ENCODE data around the gene SH3BP5.
A peak's percentile ranks its signal among the peaks of the same experiment; 100 is the strongest.

The SH3BP5 gene

DNA sequence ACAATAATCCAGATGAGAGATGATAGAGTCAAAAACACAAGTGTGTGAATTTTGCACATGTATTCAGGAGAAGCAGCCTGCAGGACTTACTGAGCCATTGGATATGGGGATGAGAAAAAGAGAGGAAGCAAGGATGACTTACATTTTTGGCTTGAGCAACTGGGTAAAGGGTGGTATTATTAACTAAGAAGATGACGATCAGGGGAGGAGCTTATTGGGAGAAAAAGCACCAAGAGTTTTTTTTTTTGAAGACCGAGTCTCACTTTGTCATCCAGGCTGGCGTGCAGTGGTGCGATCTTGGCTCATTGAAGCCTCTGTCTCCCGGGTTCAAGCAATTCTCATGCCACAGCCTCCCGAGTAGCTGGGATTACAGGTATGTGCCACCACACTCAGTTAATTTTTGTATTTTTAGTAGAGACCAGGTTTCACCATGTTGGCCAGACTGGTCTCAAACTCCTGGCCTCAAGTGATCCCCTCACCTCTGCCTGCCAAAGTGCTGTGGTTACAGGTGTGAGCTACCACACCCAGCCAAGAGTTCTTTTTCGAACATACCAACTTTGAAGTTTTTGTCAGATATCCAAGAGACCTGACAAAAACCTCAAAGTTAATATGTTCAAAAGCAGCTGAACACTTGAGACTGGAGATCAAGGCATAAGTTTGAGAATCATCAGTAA, 14.8 kb upstream of the SH3BP5 start:
- no peak for DNase-seq (ENCODE audit: low read depth)

DNA sequence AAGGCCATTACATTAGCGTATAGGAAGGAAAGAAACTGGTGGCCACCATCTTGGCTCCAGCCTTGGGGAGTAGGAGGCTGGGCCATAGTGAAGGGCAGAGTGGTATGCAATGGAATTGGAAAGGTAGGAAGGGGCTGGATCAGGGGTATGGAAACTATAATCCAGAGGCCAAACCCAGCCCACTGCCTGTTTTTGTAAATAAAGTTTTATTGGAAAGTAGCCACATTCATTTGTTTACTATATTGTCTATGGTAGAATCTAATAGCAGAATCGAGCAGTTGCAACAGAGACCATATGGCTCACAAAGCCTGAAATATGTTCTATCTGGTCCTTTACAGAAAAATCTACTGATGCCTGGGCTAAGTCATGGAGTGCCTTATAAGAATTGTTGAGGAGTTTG, 14.1 kb upstream of the SH3BP5 start:
- no peak for DNase-seq (ENCODE audit: low read depth)

GRCh38 chr3:15345608-15346137, 13.3 kb upstream of the SH3BP5 start:
- DNase-seq (ENCODE audit: low read depth): no peak

DNA sequence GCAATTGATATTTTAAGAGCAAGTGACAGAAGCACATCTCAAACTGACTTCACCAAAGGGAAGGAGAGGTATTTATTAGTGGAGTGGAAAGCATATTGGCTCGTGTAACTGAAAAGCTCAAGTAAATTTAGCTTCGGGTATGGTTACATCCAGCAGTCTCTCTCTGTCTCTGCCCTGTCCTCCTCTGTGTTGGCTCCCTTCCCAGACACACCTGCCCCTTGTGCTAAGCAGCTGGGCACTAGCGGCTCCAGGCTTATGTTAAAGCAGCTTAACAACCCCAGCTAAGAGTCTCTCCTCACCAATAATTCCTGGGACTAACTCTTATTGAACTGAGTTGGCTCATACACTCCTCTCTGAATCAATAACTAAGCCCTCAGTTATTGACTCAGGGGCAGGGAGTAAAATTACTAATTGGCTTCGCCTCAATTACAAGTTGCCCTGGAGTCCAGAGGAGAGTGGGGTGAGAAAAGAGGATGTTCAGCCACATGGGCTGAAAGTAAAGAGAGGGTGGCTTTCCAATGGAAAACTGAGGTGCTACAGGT, 12.8 kb upstream of the SH3BP5 start:
- no peak for DNase-seq (ENCODE audit: low read depth)

- DNase-seq (ENCODE audit: low read depth): no peak
Measured at GRCh38 chr3:15342945-15343344, 10.6 kb upstream of the SH3BP5 start.

GRCh38 chr3:15342246-15342645, 9.9 kb upstream of the SH3BP5 start:
- DNase-seq (ENCODE audit: low read depth): no peak

- no peak for DNase-seq (ENCODE audit: low read depth)
Measured at GRCh38 chr3:15341030-15341726, 8.8 kb upstream of the SH3BP5 start.

DNA sequence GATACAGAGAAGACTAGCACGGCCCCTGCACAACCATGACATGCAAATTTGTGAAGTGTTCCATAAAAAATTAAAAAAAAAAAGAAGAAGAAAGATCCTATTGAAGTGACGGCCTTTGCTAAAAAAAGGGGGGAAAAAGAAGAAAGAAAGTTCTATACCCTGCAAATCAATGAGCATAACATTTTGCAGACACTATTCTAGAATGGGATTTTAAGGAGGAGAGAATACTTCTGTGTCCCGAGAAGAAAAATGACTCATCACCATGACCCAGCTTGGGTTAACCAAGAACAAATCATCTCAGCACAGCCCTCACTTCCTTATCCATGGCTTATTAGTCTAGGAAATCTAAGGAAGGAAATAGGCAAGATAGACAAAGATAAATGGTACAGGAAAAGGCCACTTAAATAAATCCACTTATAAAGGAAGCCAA, 7.4 kb upstream of the SH3BP5 start:
- DNase-seq (ENCODE audit: low read depth): no peak

DNA sequence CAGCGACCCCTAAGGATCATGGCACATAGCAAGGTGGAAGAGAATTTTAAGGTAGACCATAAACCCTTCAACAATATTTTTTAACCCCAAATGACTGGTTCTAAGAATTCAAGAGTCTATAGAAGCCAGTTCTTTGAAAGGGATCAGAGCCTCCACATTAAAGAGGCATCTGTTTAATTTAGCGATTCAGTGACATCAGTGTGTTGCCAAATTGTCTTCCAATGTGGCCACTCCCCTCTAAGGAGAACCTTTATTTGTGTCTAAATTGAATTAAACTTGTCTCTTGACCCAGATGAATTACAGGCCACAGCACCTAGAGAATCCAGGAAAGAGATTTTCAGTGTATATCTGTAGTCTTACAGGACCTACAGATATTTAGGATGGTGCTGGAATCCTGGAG, 6.6 kb upstream of the SH3BP5 start:
- no peak for DNase-seq (ENCODE audit: low read depth)

DNA sequence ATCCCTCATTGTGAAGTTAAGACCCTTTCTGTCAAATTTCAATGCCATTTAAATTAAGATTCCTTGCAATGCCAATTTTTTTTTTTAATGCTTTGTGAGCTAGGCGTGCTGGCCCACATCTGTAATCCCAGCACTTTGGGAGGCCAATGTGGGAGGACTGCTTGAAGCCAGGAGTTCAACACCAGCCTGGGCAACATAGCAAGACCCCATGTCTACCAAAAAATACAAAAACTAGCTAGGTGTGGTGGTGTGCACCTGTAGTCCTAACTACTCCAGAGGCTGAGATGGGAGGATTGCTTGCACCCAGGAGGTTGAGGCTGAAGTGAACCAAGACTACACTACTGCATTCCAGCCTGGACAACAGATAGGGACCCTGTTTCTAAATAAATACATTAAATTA, 5.6 kb upstream of the SH3BP5 start:
- no peak for DNase-seq (ENCODE audit: low read depth)

GRCh38 chr3:15336057-15336456, 3.7 kb upstream of the SH3BP5 start:
- DNase-seq (ENCODE audit: low read depth): no peak

DNA sequence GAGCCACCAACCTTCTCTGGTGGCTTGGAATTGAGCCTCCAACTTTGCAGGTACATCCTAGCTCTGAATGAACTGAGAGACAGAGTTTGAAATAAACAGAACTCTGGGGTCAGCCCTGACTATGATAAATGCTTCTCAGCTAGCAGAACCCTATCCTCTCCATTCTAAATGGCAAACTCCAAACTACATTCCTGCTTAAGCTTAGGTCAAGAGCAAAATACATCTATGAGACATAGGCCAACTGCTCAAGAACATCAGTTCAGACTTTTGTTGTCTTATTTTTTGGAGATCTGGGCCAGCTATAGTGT, 1.5 kb upstream of the SH3BP5 start:
- DNase-seq (ENCODE audit: low read depth): no peak

- no peak for DNase-seq (ENCODE audit: low read depth)
Measured at GRCh38 chr3:15333099-15333955, 941 bp upstream of the SH3BP5 start.

- DNase-seq (ENCODE audit: low read depth): no peak
Measured at GRCh38 chr3:15331606-15332404, 581 bp downstream of the SH3BP5 start.

DNA sequence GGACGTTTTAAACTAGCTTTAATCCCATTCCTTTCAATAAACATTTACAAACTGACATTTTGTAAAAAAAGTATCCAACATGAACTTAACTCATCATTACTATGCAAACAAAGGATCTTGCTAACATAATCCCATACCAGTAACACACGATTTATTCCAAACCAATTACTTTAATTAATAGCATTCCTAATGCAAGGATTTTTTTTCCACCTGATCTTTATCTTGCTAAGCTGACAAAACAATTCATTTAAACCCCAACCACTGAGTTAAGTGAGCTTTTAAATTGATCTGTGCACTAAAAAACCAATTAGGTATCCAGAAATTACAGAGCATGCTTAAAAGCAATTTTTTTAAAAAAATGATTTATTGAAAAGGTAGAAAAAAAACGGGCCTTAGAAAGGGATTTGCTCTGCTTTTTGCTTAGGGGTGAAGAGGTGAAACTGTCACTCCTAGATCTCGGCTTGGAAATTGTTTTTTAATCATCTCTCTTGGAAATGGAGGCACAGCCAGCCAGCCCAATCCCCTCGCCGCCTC, 1.2 kb downstream of the SH3BP5 start:
- DNase-seq (ENCODE audit: low read depth): no peak

- DNase-seq (ENCODE audit: low read depth): peak; percentile 90
Measured at GRCh38 chr3:15330031-15330596, 2.3 kb downstream of the SH3BP5 start.

- no peak for DNase-seq (ENCODE audit: low read depth)
Measured at GRCh38 chr3:15329046-15330005, 3.1 kb downstream of the SH3BP5 start.

- DNase-seq (ENCODE audit: low read depth): no peak
Measured at GRCh38 chr3:15327941-15328340, 4.4 kb downstream of the SH3BP5 start.

- DNase-seq (ENCODE audit: low read depth): no peak
Measured at GRCh38 chr3:15326673-15327072, 5.7 kb downstream of the SH3BP5 start.

DNA sequence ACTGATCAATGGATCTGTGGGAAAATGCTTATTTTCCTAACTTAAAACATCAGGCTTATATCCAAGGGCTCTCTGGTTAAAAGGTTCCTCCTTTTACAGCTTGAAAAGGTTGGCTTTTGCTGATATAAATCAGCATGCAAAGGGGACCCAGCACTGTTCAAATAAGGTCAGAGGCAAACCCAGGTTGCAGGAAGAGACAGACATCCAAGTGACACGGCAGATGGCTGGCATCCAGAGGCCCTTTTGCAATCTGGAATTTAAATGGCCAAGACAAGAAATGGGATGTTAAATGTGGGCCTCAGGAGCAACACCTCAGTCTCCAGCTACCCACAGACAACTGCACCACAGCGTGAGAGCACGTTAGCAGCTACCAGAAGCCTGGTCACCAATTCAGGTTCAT, 6.3 kb downstream of the SH3BP5 start:
- DNase-seq (ENCODE audit: low read depth): no peak

Measured in stromal cell of bone marrow (primary cell).